Measurements from ENCODE around the gene SAMD7. TPM values are rescaled to one million over a fixed set of nuclear protein-coding genes. Genes with fewer than 3 reads are reported as not detected.

Gene SAMD7
- total RNA-seq, 1 experiment from 2014 or later = not detected

DNA sequence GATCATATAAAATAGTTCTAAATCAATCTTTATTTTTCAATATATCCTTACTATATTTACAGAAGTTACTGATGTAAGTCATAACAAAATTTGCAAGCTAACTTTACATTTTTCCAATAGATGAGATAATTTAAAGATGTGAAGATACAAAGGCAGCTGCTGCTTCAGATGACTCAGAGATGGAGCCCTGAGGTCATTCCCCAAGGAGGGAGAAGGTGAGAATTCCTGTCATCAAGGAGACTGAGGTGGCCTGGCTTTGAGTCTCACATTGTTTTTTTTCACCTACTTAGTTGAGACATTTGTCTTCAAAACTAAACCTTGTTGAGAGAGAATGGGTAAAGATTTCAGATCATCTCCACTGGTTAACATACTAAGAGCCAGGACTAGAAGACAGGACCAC is 3.9 kb upstream of the SAMD7 start:
- Histone ChIP-seq H3K9me3 (ENCODE audit: control insufficient read depth, insufficient read depth, low read depth, low read length) (peaks cover under 1% of the 10 kb centered on the region; the same call in 1 of the 2 replicates), H3K27me3 (ENCODE audit: control insufficient read depth, insufficient read depth, low read length) (peaks cover 15% of the 10 kb centered on the region), H3K4me1 (ENCODE audit: control insufficient read depth, insufficient read depth, low read length) (no peaks in the 10 kb centered on the region), H3K27ac (ENCODE audit: low read length) (no peak overlapping the region), H3K36me3 (ENCODE audit: control insufficient read depth, insufficient read depth, low read length) (no peaks in the 10 kb centered on the region), H3K4me3 (ENCODE audit: low read depth in 2 of 2, low read length in 2 of 2) (no peak overlapping the region)
- TF ChIP-seq, protein P1, sequence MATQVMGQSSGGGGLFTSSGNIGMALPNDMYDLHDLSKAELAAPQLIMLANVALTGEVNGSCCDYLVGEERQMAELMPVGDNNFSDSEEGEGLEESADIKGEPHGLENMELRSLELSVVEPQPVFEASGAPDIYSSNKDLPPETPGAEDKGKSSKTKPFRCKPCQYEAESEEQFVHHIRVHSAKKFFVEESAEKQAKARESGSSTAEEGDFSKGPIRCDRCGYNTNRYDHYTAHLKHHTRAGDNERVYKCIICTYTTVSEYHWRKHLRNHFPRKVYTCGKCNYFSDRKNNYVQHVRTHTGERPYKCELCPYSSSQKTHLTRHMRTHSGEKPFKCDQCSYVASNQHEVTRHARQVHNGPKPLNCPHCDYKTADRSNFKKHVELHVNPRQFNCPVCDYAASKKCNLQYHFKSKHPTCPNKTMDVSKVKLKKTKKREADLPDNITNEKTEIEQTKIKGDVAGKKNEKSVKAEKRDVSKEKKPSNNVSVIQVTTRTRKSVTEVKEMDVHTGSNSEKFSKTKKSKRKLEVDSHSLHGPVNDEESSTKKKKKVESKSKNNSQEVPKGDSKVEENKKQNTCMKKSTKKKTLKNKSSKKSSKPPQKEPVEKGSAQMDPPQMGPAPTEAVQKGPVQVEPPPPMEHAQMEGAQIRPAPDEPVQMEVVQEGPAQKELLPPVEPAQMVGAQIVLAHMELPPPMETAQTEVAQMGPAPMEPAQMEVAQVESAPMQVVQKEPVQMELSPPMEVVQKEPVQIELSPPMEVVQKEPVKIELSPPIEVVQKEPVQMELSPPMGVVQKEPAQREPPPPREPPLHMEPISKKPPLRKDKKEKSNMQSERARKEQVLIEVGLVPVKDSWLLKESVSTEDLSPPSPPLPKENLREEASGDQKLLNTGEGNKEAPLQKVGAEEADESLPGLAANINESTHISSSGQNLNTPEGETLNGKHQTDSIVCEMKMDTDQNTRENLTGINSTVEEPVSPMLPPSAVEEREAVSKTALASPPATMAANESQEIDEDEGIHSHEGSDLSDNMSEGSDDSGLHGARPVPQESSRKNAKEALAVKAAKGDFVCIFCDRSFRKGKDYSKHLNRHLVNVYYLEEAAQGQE (IDR thresholded peaks at IDR 0.05; ENCODE audit: insufficient read depth in 1 of 2, low read depth in 2 of 2, low read length in 1 of 2) = no peak
- no peak for TF ChIP-seq TCF7L2 (IDR thresholded peaks at IDR 0.05; ENCODE audit: low read depth, low read length)
- no TSS peak for BruUV-seq (replicated peaks)
- intact Hi-C loops (cut with micrococcal nuclease; ENCODE audit: unreplicated experiment) (no loop called here), in situ Hi-C loops (cut with HindIII; ENCODE audit: low pct_unique_long_range_greater_than_20kb, low sequenced_read_pairs) (no loop called here)
- POLR2A ChIA-PET = no interaction called here
- CTCF ChIA-PET = no interaction called here
- ATAC-seq (no peak), DNase-seq (ENCODE audit: low read depth, low spot score) (no peak)

DNA sequence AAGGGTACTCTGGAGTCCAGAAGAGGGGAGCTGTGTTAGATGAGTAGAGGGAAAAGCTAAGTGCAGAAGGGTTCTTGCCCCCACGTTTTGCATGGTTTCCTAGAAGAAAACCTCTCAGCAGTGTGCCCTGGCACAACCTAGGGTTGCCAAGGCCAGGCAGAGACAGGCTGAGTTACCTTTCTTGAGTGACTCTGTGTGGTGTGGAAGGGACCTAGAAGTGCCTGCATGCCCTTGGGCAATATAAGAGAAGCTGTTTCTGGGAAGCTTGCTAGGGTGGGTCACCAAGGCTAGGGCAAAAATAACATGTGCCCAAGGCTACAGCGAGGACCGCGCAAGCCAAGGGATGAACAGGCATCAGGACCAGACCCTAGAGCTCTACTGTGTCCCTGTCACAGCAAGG is 3.4 kb upstream of the SAMD7 start:
- no peak overlapping the region for H3K27ac ChIP-seq (ENCODE audit: low read length)
- no peaks in the 10 kb centered on the region for H3K36me3 ChIP-seq (ENCODE audit: control insufficient read depth, insufficient read depth, low read length)
- ChIA-PET CTCF (no interaction called here), POLR2A (no interaction called here)
- intact Hi-C loops (cut with micrococcal nuclease; ENCODE audit: unreplicated experiment) (no loop called here), in situ Hi-C loops (cut with HindIII; ENCODE audit: low pct_unique_long_range_greater_than_20kb, low sequenced_read_pairs) (no loop called here)
- BruUV-seq (replicated peaks) = no TSS peak
- ATAC-seq (no peak; the same call in 1 of the 2 replicates), DNase-seq (ENCODE audit: low read depth, low spot score) (no peak)
- H3K4me1 ChIP-seq (ENCODE audit: control insufficient read depth, insufficient read depth, low read length) = no peaks in the 10 kb centered on the region
- TF ChIP-seq SIN3A (IDR thresholded peaks at IDR 0.05; ENCODE audit: borderline replicate concordance, insufficient read depth, low read depth, low read length) (no peak), TCF7L2 (IDR thresholded peaks at IDR 0.05; ENCODE audit: low read depth, low read length) (no peak), POLR2AphosphoS5 (IDR thresholded peaks at IDR 0.05; ENCODE audit: low read depth, low read length) (no peak)
- TF ChIP-seq, protein P1 (IDR thresholded peaks at IDR 0.05; ENCODE audit: insufficient read depth in 1 of 2, low read depth in 2 of 2, low read length in 1 of 2) = no peak
- TF ChIP-seq, protein P2, sequence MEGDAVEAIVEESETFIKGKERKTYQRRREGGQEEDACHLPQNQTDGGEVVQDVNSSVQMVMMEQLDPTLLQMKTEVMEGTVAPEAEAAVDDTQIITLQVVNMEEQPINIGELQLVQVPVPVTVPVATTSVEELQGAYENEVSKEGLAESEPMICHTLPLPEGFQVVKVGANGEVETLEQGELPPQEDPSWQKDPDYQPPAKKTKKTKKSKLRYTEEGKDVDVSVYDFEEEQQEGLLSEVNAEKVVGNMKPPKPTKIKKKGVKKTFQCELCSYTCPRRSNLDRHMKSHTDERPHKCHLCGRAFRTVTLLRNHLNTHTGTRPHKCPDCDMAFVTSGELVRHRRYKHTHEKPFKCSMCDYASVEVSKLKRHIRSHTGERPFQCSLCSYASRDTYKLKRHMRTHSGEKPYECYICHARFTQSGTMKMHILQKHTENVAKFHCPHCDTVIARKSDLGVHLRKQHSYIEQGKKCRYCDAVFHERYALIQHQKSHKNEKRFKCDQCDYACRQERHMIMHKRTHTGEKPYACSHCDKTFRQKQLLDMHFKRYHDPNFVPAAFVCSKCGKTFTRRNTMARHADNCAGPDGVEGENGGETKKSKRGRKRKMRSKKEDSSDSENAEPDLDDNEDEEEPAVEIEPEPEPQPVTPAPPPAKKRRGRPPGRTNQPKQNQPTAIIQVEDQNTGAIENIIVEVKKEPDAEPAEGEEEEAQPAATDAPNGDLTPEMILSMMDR (IDR thresholded peaks at IDR 0.05) = no peak
- no peaks in the 10 kb centered on the region for H3K9me3 ChIP-seq (ENCODE audit: control insufficient read depth, insufficient read depth, low read depth, low read length)
- H3K27me3 ChIP-seq (ENCODE audit: control insufficient read depth, insufficient read depth, low read length) = peaks cover 15% of the 10 kb centered on the region
- H3K4me3 ChIP-seq (ENCODE audit: low read depth in 2 of 2, low read length in 2 of 2) = no peak overlapping the region
